Heart left ventricle (tissue), 16 donors: ENCODE data around the gene CTLA4. TPM values are rescaled to one million over a fixed set of nuclear protein-coding genes. Genes with fewer than 3 reads are reported as not detected.

ENCODE experiments used
- ATAC-seq, 4 donors: fragments of 200-7000 bp; cut with Tn5 transposase; one replicate each; pipeline ENCODE4 v1.9.1; 2020 to 2022; ENCODE audit warnings: moderate library complexity in 4 of 4, mild to moderate bottlenecking in 3 of 4, moderate number of reproducible peaks in 1 of 4
- DNase-seq, 5 donors: peaks; one replicate each; pipeline ENCODE4 v3.0.0-alpha.2; 2020
- H3K27ac ChIP-seq, 12 donors: fragments of 200-600 bp; sonication (generic) in 4 of 12; one replicate each; pipeline versions ENCODE4 v1.5.0 to v1.8.0; 2016 to 2022; ENCODE audit warnings: mild to moderate bottlenecking in 2 of 12
- H3K27me3 ChIP-seq, 9 donors: fragments of 200-600 bp; sonication (generic) in 2 of 9; one replicate each; pipeline versions ENCODE4 v1.5.1 to v1.8.0; 2016 to 2022; ENCODE audit warnings: mild to moderate bottlenecking in 3 of 9
- H3K36me3 ChIP-seq, 9 donors: fragments of 200-600 bp; sonication (generic) in 2 of 9; one replicate each; pipeline versions ENCODE4 v1.5.0 to v1.8.0; 2018 to 2022; ENCODE audit warnings: mild to moderate bottlenecking in 2 of 9
- H3K4me1 ChIP-seq, 12 donors: fragments of 200-600 bp; sonication (generic) in 4 of 12; one replicate each; pipeline versions ENCODE4 v1.5.0 to v1.8.0; 2016 to 2022; ENCODE audit warnings: mild to moderate bottlenecking in 3 of 12
- H3K4me3 ChIP-seq, 12 donors: fragments of 200-600 bp; sonication (generic) in 4 of 12; one replicate each; pipeline versions ENCODE4 v1.5.0 to v1.8.0; 2017 to 2022; ENCODE audit warnings: mild to moderate bottlenecking in 9 of 12, moderate library complexity in 4 of 12
- H3K9me3 ChIP-seq, 12 donors: fragments of 200-600 bp; sonication (generic) in 4 of 12; one replicate each; pipeline versions ENCODE4 v1.5.0 to v1.8.0; 2016 to 2022; ENCODE audit warnings: mild to moderate bottlenecking in 1 of 12
- CTCF ChIP-seq, 12 donors: fragments of 200-600 bp; sonication (generic) in 4 of 12; IDR thresholded peaks; one replicate each; pipeline versions ENCODE4 v1.5.0 to v1.8.0; 2018 to 2022; ENCODE audit warnings: antibody characterized with exemption in 12 of 12, mild to moderate bottlenecking in 5 of 12
- POLR2A ChIP-seq, 2 donors: fragments of 450-650 bp; IDR thresholded peaks; one replicate each; pipeline ENCODE4 v1.6.1; 2017; ENCODE audit warnings: antibody characterized with exemption in 2 of 2, mild to moderate bottlenecking in 2 of 2, moderate library complexity in 2 of 2
- WGBS, 4 donors: extraction: QIAGEN DNeasy Blood & Tissue Kit in 2 of 4; methylation state at CpG; one replicate each; pipeline versions ENCODE4 v1.1.5 to v1.1.7; 2013 to 2018; 5-methylcytosine and 5-hydroxymethylcytosine counted together
- intact Hi-C, 10 donors: fragments of 100-400 bp; cut with DNase I; formaldehyde crosslinking; loops; one replicate each; pipeline versions ENCODE4 v1.11.1 to v1.14.2; 2022
- polyA plus RNA-seq, 2 donors: library from polyadenylated mRNA; stranded (reverse); fragments of 200-250 nt; gene quantifications; one replicate each; pipeline ENCODE4 v1.2.3, GENCODE V29; 2013
- total RNA-seq, 9 donors: library from RNA; depleted of rRNA in 2 of 9; stranded (reverse); fragments of >200 nt in 2 of 9; fragmentation: NEBNext Ultra II Directional in 3 of 9; extraction: Animal tissue kit (Norgen Biotek cat#: 25700) in 3 of 9; gene quantifications; one replicate each; pipeline versions ENCODE4 v1.1.0 to v1.2.4, GENCODE V29; 2016 to 2023
- donor health status: ischemic (EF 13 %, LVEDD 7.1; RV severe dilation, severe dysfunction).
- donor health status: healthy with polysubstance abuse.
- donor health status: DM: no; HTN: yes; CAD: no.
- donor health status: DM: no; HTN: no; CAD: no.
- donor health status: ischemic (EF 25% LVEDD 6.9; RV normal size, moderate dysfunction).
- donor health status: ischemic (EF 25% LVEDD 5.7; RV mildly dilated, moderate dysfunction).
- donor health status: healthy.
- donor health status: DM: yes; HTN: yes; CAD: no.
- donor health status: ischemic (EF 35%, LVEDD 5.7; RV mildly dilated, moderate dysfunction).
- donor health status: nonischemic (EF 11% LVEDD 7.7; RV severe dilation, severe dysfunction).
- donor health status: DM: yes; HTN: yes; CAD: no.
- donor health status: PGD.
- donor health status: ischemic (EF 29% LVEDD 5.4; RV normal size, mild dysfunction).
- donor health status: nonischemic (EF 23%, LVEDD 6.1; RV moderate dilation, normal function).

The CTLA4 gene
- total and polyA plus RNA-seq, 11 donors: 0.27 to 1.3 (median 0.39) TPM; not detected in 7

- TF ChIP-seq POLR2A (IDR thresholded peaks at IDR 0.05) (no peak), CTCF (IDR thresholded peaks at IDR 0.05) (no peak)
- H3K27ac ChIP-seq: no peak overlapping the region
- DNase-seq (no peak), ATAC-seq (no peak)
- intact Hi-C loops: loop anchor here in 3 of 10 donors (5.0 to 10.0 kb wide), 3 partner anchors 430 to 690 kb away; no protein-coding TSS in a partner anchor
- no peaks in the 10 kb centered on the region for H3K9me3 ChIP-seq
- no peaks in the 10 kb centered on the region for H3K36me3 ChIP-seq
- 68 to 71% (median 69%) methylated on average over 8 of the region's 8 CpGs for WGBS, 4 donors
- peaks cover 0 to 22% (median 2%) of the 10 kb centered on the region in 12 donors for H3K4me1 ChIP-seq
- no peaks in the 10 kb centered on the region for H3K27me3 ChIP-seq
- no peak overlapping the region for H3K4me3 ChIP-seq
Observed at GRCh38 chr2:203914546-203915182, 47.1 kb downstream of the CTLA4 start.

- Histone ChIP-seq H3K4me3 (no peak overlapping the region), H3K27me3 (no peaks in the 10 kb centered on the region), H3K27ac (no peak overlapping the region), H3K9me3 (no peaks in the 10 kb centered on the region), H3K4me1 (peaks cover 0 to 16% (median 2%) of the 10 kb centered on the region in 12 donors), H3K36me3 (no peaks in the 10 kb centered on the region)
- ATAC-seq: no peak
- no peak for DNase-seq
- 71 to 81% (median 78%) methylated on average over 7 of the region's 7 CpGs for WGBS, 4 donors
- TF ChIP-seq CTCF (IDR thresholded peaks at IDR 0.05) (no peak), POLR2A (IDR thresholded peaks at IDR 0.05) (no peak)
- intact Hi-C loops: loop anchor here in 2 of 10 donors (10.0 kb wide), 2 partner anchors 430 to 690 kb away; no protein-coding TSS in a partner anchor
Observed at GRCh38 chr2:203915256-203915655, 47.7 kb downstream of the CTLA4 start.

GRCh38 chr2:203916756-203917155, 49.2 kb downstream of the CTLA4 start:
- Histone ChIP-seq H3K4me1 (peaks cover 0 to 16% (median 2%) of the 10 kb centered on the region in 12 donors), H3K9me3 (no peaks in the 10 kb centered on the region), H3K36me3 (no peaks in the 10 kb centered on the region), H3K27me3 (no peaks in the 10 kb centered on the region), H3K27ac (no peak overlapping the region), H3K4me3 (no peak overlapping the region)
- intact Hi-C loops: loop anchor here in 2 of 10 donors (10.0 kb wide), 2 partner anchors 432 to 692 kb away; no protein-coding TSS in a partner anchor
- TF ChIP-seq CTCF (IDR thresholded peaks at IDR 0.05) (no peak), POLR2A (IDR thresholded peaks at IDR 0.05) (no peak)
- ATAC-seq (no peak), DNase-seq (no peak)

DNA sequence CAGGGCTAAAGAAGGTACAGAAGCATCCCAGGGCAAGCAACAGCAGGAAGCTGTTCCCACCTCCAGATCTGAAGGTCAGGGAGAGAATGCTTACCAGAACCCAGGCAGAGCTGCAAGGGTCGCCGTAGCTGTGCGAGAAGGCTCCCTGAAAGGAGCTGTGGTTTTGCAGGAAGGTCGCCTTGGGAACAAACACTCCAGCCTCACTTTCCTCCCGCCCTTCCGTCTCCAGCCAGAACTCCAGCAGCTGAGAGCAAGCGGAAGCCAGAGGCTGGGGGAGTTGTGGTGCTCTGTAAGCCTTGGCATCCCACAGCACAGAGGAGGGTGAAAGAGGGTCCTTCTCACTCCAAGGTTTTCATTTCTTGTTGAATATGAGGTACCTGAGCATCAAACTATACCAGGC, 50.7 kb downstream of the CTLA4 start:
- H3K36me3 ChIP-seq: no peaks in the 10 kb centered on the region
- no peak for DNase-seq
- no peaks in the 10 kb centered on the region for H3K27me3 ChIP-seq
- 42 to 48% (median 44%) methylated on average over 7 of the region's 7 CpGs for whole genome bisulfite sequencing, 4 donors
- no peaks in the 10 kb centered on the region for H3K9me3 ChIP-seq
- no peak overlapping the region for H3K27ac ChIP-seq
- H3K4me3 ChIP-seq: no peak overlapping the region
- TF ChIP-seq CTCF (IDR thresholded peaks at IDR 0.05): no peak
- TF ChIP-seq POLR2A (IDR thresholded peaks at IDR 0.05): no peak
- intact Hi-C loops: loop anchor here in 2 of 10 donors (10.0 kb wide), 2 partner anchors 433 to 693 kb away; no protein-coding TSS in a partner anchor
- peaks cover 0 to 16% (median 2%) of the 10 kb centered on the region in 12 donors for H3K4me1 ChIP-seq
- ATAC-seq: peak in 3 of 4 donors; percentile 13 to 49 (median 47)
